NCI-H2196 (cell line): Measurements from ENCODE around the gene RCOR1.

Source experiments
- DNase-seq: peaks from one replicate; lab custom pipeline; 2025; ENCODE audit not compliant: unreplicated experiment; lab: John Stamatoyannopoulos, UW

Gene RCOR1

DNA sequence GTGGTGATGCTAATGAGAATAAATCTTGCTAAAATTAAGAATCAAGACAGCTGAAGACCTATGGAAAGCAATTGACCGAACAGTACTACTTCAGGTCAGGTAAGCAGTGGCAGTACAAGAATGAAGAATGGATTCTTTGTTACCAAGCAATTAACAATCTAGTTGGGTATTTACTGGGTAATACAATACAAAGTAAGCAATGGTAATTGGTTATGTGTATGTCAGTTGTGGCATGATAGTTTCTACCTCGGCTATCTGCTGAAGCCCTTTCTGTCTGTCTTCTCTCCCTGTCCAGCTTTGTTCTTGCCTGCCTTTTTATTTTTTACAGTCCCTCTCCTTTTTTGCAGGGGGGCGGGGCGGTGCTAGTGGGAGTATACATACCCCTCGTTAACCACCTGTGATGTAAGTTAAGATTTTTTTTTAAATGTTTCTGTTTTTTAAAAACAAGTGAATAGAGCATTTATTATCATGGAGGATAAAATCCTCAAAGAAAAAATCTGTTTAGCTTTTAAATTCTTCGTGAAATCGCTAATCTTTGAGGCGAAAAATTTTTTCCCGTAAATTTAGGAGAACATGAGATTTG, 75.9 kb downstream of the RCOR1 start:
- peak; percentile 31 for DNase-seq

DNA sequence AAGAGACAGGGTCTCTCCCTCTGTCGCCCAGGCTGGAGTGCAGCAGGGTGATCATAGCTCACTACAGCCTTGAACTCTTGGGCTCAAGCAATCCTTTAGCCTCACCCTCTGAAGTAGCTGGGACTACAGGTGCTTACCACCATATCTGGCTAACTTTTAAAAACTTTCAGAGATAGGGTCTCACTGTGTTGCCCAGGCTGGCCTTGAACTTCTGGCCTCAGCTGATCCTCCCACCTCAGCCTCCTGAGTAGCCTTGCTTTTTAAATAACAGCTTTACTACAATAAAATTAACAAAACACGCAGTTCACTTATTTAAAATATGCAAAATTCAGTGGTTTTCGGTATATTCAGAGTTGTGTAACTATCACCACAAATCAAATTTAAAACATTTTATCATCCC, 79.0 kb downstream of the RCOR1 start:
- no peak for DNase-seq

DNA sequence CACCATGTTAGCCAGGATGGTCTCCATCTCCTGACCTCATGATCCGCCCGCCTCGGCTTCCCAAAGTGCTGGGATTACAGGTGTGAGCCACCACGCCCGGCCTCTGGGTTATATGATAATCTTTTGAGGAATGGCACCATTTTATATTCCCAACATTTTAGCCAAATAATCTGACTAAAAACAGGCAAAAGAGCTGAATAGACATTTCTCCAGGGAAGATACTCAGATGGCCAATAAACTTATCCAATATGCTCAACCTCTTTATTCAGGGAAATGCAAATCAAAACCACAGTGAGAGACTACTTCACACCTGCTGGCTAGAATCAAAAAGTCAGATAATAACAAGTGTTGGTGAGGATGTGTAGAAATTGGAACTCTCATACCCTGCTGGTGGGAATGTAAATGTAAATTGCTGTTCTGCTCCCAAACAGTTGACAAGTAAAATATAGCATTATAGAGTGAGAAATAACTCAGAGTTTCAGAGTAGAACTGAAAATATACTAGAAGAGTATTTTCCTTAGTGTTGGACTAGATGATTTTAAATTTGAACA, 80.0 kb downstream of the RCOR1 start:
- DNase-seq, result no peak

DNA sequence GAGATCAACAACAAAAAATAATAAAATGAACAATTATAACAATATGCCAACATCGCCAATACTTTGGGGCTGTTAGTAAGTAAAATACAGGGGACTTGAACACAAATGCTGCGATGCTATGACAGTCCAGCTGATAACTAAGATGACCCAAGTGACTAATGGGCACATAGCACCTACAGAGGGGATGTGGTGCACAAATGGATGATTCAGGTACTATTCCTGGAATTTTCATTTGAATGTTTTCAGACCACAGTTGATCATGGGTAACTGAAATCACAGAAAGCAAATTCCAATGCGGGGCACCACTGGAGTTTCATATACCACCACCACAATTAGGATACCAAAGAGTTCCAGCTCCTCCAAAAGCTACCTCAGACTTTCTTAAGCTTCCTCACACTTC, 82.9 kb downstream of the RCOR1 start:
- DNase-seq, result no peak

DNA sequence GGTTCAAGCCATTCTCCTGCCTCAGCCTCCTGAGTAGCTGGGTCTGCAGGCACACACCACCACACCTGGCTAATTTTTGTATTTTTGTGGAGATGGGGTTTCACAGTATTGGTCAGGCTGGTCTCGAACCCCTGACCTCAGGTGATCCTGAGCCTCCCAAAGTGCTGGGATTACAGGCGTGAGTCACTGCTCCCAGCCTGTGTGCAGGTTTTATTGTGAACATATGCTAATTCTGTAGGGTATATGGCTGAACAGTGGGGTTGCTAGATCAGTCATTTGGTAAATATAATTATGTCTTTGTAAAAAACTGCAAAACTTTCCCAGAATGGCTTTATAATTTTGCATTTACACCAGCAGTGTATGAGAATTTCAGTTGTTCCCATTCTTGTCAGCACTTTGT, 85.9 kb downstream of the RCOR1 start:
- no peak for DNase-seq

DNA sequence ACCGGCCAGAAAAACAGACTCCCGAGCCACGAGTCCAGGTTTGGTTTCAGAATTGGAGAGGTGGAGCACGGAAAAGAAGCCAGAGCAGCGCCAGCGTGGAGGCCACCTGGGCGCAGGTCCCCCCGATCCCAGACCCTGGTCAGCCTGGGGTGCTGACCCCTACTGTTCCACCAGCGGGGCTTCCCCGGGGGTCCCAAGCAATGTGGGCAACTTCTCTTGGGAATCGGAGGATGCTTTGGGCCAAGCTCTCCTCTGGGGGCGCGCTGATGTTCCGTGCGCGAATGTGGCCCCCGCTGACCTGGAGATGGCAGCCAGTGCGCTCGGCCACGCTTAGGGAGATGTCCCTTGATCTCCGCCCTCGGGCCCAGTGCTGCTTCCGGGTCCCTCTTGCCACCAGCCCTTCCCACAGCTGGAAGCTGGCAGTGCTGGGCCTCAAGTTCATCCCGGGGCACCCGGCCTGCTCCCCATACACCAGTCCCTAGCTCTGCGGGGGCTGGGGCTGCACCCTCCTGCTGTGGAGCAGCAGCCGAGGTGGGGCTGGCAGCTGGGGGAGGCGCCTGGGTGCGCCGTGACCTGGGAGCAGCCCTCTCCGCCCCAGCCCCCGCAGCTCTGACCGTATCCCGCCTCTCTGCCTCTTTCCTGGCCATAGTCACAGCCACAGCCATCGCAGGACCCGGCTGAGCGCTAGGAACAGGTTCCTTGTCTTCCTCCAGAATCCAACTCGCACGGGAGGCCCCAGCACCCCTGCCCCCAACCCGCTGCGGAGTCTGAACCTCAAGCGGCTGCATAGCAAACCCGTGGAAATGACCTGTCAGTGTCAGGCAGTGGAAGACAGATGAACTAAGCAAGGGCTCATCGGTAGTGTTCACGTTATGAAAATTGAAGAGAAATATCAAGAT, 91.2 kb downstream of the RCOR1 start:
- DNase-seq, result no peak

DNA sequence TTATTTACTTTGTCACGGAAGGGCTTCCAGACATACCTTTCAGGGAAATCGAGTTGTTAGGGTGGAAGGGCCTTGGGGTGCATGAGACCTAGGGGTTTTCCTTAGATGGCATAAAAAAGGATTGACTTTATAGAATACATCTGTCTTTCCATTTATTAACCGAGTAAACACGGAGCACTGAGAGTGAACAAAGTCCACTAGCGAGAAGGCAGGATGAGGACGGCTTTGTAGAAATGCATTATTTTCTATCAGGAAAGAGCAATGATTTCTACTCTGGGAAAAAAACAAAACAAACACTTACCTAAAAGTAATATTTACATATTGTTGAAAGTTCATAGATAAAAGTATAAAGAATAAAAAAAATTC, 91.8 kb downstream of the RCOR1 start:
- DNase-seq, result no peak

DNA sequence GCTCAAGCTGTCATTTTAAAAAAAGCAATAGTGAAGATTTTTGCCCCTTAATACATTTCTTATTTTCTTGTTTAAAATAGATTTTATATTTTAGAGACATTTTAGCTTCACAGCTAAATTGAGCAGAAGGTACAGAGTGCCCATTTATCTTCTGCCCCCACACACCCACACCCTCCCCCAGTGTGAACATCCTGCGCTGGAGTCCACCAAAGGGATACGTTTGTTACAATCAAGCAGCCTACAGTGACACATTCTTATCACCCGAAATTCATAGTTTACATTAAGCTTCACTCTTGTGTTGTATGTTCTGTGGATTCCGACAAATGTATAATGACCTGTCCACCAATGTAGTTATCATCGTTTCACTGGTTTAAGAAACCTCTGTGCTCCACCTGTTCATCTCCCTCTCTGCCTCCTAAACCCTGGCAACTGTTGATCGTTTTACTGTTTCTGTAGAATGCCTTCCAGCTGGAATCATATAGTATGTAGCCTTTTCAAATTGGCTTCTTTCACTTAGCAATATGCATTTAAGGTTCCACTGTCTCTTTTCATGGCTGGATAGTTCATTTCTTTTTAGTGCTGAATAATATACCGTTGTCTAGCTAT, 93.8 kb downstream of the RCOR1 start:
- no peak for DNase-seq

DNA sequence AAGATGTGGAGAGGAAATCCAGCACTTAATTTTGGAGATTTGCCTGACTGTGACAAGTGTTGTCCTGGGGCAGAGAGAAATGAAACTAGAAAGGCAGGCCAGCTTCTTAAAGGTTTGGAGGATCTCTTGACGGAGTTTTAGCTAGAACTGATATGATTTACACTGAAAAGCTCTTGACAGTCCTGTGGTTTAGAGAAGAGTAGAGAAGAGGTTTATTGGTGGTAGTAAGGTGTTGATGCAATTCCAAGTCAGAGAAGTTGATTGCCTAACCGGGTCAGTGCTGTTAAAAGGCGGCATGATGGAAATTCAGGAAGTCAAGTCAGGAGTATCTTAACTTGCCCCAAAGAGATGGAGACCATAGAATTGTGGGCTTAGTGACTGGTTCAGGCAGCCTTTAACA, 95.8 kb downstream of the RCOR1 start:
- no peak for DNase-seq

DNA sequence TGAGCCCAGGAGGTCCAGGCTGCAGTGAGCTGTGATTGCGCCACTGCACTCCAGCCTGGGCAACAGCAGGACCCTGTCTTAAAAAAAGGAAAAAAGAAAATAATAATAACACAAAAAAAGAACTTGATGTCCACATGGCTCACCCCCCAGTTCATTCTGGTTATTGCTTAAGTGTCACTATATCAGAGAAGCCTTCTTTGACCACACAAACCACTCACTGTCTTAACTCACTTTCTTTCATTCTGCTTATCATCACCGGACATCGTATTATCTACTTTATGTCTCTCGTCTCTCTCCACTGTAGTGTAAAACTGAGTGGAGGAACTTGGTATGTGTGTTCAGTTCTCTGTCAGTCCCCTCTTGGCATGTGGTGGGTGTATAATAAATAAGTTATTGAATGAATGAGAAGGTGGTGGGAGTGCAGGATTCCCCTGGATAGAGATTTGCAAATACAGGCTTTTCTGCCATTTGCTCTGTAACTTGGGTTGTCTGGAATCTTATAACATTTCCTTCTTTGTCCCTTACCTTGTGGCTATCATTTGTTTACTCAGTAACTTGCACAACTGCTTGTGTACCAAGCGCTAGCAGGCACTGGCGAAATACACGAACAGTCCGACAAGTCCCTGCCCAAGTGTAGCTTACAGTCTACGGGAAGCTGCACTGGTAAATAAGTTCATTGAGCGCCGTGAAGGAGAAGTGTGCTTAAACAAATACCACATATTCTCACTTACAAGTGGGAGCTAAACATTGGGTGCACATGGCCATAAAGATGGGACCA, 98.2 kb downstream of the RCOR1 start:
- DNase-seq, result no peak

DNA sequence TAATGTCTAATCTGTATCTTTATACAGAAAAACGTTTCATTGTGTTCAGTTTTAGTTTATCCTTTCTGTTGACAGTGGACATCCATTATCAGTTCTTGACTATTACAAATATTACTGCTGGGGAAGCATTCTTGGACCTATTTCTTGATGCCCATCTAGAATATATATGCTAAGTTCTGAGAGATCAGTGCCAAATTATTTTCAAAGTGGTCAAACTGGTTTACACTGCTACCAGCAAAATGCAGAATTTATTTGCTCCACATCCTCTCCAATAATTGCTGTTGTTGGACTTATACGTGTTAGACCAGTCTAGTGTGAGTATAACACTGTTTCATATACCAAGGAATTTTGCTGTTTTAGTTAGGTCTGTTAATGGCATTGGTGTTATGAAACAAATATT, 99.3 kb downstream of the RCOR1 start:
- DNase-seq, result no peak

DNA sequence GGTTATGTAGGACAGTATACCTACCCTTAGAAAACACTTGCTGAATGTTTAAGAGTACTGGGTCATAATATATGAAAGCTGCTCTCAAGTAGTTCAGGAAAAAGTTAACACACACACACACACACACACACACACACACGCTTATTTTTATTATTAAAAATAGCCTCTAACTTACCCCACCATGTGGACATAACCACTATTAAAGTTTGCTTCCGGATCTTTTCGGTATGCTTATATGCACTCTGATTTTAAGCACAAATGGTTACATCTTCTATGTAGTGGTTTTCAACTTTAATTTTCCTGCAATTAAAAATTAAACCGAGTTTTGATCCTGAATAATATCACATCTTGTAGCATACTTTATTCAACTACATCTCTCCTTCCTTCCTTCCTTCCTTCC, 99.9 kb downstream of the RCOR1 start:
- no peak for DNase-seq

DNA sequence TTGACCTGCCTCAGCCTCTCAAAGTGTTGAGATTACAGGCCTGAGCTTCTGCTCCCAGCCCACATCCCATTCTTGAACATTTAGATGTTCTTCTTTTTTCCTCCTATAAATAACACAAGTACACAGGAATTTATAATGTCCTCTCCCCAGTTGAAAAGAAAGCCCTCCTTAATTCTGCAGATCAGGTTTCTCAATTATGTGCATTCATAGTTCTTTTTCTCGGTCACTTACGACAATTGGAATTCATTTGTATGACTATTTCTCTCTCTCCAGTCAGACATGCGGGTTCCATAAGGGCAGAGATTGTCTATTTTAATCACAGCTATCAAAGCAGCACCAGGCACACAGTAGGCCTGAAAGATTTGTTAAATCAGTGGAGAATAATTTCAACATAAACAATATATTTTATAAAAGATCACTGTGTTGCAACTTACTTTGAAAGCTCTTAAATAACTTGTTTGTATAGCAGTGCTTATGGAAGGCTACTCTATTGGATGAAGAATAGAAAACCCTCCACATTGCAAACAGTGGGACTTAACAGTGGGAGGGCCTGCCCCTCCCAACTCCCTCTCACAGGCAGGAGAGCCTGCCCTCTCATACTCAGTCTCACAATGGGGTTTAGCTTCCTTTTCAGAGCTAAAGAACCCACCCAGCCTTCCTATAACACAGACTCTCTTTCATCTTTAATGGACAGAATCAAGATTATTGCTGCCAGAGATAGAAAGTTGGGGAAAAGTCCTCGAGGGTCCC, 100.7 kb downstream of the RCOR1 start:
- no peak for DNase-seq

DNA sequence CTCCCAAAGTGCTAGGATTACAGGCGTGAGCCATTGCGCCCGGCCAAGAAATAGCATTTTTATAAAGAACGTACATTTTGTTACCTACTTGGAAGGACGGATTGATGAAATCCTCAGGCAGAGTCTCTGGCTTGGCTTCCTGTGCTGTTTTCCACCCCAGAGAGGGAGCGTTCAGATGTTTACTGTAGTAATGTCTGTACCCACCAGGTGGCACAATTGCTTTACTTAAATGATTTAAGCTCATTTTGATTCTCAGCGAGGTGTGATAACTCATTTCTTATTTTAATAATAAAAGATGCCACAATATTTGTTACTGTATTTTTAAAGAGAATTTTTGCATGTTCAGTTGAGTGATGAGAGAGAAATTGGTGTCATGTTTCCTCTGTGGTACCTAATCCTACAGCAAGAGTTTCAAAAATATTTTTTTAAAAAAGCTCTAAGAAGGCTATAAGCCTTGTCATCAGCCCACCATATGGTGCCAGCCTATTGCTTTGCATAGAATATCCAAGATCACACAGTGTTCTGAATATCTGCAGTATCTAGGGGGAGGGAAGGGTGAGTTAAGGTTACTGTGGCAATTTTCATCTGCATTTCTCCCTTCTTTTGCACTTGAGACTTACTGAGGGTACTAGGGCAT, 102.2 kb downstream of the RCOR1 start:
- DNase-seq, result peak; percentile 70

DNA sequence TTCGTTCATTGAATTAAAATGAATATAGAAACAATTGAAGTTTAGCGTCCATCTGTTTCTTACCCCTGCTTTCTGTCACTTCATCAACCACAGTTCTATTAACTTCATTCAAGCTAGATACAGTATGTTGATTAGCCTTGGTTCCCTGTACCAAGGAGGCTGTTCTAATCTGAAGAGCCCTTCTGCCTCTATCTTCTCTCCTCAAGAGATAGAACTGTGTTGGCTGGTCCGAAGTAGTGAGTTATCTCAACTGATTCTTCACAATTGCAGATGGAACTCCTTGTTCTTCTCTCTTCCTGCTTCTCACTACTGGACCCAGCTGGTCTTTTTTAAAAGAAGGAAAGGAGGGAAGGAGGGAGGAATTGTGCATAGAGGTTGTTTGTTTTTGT, 102.7 kb downstream of the RCOR1 start:
- DNase-seq, result no peak

DNA sequence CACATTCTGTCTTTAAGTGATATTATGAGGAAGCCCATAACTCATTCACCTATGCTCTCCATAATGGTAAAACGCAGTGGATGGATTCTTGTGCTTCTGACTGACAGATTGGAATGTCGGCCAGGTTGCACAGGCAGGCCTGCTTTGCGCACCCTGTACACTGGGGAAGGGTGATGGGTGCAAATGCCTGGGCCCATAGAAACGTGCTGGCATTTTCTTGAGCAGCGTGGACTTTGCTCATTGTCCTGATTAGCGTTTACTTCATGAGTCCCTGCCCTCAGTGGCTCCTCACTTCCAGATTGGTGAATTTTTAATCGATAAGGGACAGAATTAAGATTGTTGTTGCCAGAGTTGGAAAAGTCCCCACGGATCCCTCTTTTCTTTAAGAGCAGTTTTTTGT, 103.9 kb downstream of the RCOR1 start:
- no peak for DNase-seq

DNA sequence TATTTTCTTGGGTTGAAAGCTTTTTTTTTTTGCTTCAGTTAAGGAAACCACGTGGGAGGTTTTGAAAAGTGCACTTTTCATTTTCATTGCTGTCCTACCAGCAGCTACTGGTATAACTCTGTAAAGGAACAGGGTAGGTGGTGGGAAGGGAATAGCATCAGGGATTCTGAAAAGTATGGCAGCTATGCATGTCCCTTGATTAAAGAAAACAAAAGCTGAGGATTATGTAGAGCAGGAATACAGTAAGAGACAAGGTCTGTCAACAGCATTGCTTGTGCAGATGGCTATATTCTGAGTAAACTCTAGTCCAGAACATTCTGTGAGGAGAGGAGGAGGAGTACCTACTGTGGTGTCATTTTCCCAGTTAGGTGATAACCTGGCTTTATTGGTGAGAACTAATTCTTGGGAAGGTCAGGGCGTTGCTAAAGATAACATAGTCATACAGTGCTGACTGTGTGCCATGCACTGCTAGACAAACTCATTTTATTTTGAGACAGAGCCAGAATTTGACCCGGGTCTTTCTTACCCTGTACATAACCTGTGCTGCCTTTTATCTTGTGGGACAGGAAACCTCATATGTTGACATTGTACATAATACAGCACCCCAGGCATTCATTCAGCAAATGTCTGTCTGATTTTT, 104.5 kb downstream of the RCOR1 start:
- no peak for DNase-seq

DNA sequence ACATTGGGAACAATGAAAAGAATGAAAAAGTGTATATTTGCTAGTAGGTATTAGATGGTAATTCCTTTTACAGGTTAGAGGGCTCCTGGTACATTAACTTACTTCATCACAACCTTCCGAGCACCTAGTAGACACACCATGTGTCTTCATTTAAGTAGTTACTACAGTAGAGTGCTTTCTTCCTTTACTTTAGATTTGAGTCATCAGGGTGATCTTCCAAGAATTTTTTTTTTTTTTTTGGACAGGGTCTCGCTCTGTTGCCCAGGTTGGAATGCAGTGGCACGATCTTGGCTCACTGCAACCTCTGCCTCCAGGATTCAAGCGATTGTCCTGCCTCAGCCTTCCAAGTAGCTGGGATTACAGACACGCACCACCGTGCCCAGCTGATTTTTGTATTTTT, 105.1 kb downstream of the RCOR1 start:
- no peak for DNase-seq

DNA sequence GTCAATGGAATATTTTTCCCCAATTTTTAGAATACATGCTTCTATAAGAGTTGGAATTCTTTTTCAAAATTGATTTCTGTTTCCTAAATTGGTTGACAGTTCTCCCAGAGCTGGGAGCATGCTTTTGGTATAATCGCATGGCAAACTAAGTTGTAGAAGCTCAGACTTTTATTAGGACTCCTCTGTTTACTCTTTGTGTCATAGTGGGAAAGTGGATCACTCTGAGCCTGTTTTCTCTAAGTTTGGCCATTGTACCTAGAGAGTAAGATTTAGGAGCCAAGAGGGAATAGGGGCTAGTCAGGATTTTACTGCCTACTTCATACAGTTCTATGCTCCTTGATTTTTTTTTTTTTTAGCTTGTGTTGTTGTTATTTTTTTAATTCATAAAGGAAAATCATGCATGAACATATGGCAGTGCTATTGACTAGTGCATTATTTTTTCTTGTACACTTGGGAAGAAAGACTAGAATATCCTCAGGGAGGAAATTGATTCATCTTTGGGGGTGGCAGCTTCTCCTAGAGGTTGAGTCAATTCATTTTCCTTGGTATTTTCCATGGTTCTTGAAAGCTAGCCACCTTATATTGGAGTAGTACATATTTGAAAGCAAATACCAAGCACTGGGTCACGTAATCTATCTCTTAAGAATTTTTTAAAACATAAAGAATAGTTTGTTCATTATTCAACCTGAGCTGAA, 107.1 kb downstream of the RCOR1 start:
- no peak for DNase-seq
